ENCODE results near the gene NHERF1. TPM values are rescaled to one million over a fixed set of nuclear protein-coding genes. Genes with fewer than 3 reads are reported as not detected.

Gene NHERF1
- total RNA-seq, 1 donor from 2014 or later = 18.4 TPM

- no peak for DNase-seq (ENCODE audit: extremely low read depth, low read depth, low spot score)
Measured at GRCh38 chr17:74767111-74767516, 18.7 kb downstream of the NHERF1 start.

- DNase-seq (ENCODE audit: extremely low read depth, low read depth, low spot score) = no peak
Measured at GRCh38 chr17:74768069-74768762, 19.8 kb downstream of the NHERF1 start.

- no peak for DNase-seq (ENCODE audit: extremely low read depth, low read depth, low spot score)
Measured at GRCh38 chr17:74768763-74769114, 20.3 kb downstream of the NHERF1 start.

GRCh38 chr17:74769266-74769855, 20.9 kb downstream of the NHERF1 start:
- no peak for DNase-seq (ENCODE audit: extremely low read depth, low read depth, low spot score)

DNA sequence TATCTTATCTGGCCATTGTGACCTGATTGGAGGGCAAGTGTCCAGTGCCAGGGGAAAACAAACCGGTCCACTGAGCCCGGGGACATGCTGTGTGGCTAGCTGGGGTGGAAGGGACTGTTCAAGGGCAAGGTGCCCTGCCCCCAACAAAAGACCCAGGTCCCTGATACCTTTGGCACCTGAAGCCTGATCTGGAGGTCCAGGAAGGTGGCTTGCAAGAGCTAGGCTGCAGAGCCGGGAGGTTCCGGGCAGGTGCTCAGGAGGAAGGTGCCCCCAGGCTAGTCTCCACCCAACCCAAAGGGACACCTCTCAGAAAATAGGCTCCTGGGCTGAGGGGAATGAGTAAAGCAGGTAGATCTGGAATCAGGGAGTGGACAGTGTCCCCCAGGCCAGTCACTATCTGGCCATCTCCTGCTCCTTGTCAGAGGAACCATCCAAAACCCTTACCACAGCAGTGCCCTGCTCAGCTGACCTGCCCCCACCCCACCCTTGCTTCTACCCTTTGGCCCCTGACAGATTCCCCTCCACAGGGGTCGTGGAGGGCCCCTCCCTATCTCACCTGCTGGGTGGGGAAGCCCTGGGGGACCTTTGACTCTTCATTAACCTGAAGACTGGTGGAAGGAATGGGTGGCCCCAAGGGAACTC, 21.5 kb downstream of the NHERF1 start:
- no peak for DNase-seq (ENCODE audit: extremely low read depth, low read depth, low spot score)

- no peak for DNase-seq (ENCODE audit: extremely low read depth, low read depth, low spot score)
Measured at GRCh38 chr17:74770498-74771318, 22.3 kb downstream of the NHERF1 start.

GRCh38 chr17:74771319-74771914, 23.0 kb downstream of the NHERF1 start:
- no peak for DNase-seq (ENCODE audit: extremely low read depth, low read depth, low spot score)

- DNase-seq (ENCODE audit: extremely low read depth, low read depth, low spot score) = no peak
Measured at GRCh38 chr17:74772053-74772452, 23.6 kb downstream of the NHERF1 start.

- no peak for DNase-seq (ENCODE audit: extremely low read depth, low read depth, low spot score)
Measured at GRCh38 chr17:74773414-74773813, 25.0 kb downstream of the NHERF1 start.

DNA sequence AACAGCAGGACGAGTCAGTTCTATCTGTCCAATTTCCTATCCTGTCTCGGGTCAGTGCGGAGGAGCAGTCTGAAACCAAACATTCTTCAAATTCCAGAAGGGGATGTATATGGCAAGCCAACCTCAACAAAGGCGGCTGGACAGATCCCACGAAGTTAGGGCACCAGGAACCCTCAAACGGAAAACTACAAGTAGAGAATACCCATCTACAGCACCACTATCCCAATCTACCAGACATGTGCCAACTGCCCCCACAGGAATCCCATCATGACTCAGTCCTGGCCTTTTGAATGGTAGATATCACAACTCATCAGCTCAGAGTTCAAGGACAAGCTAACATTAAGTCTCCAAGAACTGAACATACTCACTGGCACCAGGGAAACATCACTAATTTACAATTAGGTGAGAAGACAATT, 25.5 kb downstream of the NHERF1 start:
- no peak for DNase-seq (ENCODE audit: extremely low read depth, low read depth, low spot score)

DNA sequence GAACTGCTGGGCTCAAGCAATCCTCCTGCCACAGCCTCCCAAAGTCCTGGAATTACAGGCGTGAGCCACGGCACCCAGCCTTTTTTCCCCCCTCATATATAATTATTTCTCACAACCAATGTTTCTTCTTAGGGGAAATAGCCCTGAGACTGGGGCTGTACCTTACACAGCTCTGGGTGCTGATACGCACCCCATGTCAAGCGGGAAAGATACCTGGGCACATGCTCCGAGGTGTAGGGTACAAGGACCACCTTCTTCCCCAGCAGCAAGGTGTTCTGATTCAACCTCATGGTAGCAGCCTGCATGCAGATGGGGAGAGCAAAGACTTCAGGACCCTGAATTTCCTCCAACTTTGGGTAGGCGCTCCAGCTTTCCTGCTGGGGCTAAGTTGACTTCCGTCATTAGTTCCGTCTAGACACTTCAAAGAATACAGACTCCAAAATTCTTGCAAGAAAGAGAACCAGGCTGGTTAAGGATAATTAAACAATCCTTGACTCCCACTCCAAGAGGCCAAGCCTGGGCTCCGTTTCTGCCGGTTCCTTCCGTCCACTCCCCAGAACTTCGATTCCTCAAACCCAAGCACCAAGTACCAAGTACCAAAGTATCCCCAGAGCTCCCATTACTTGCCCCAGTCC, 27.1 kb downstream of the NHERF1 start:
- DNase-seq (ENCODE audit: extremely low read depth, low read depth, low spot score) = no peak

DNA sequence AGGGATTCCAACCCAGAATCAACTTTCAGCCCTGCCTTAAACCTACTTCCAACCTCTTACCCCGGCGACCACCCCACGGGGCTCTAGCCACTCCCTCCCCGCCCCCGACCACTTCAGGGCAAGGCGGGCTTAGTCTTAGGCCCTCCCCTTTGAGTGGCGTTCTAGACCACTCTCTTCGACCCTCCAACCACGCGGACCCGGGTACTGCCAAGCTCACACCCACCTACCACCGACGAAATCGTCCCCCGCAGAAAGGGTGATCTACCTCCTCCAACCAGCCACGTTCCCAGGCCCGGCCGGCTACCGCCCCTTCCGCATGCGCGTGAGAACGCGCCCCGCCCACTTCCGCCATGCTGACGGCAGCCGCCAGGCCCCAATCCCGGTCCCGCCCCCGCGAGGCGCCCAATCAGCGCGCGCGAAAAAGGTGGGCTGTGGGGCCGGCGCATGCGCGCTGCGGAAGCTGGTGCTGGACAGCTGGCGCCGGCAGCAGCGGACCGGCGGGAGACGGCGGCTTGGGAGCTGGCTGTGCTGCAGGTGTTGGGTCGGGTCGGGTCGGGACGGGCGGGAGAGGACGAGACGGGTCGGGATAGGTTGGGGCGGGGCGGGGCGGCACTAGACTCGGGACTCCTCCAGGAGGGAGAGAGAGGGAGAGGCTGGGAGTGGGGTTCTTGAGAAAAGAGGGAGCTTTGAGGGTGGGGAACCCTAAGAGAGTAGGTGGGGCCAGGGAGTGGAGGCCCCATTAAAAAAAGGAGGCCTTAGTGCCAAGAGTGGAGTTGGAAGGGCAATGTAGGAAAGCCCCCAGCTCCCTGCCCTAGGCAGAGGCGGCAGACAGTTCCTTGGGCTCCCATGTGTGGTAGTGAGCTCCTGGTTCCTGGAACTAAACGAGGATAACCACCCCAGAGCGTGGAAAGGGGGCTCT, 27.9 kb downstream of the NHERF1 start, which contains the start of gene NAT9:
NAT9 (minus strand) TSS at position 302 of the 919 bp plus-strand sequence. CDS start 647 bp downstream, outside the sequence.
- no peak for DNase-seq (ENCODE audit: extremely low read depth, low read depth, low spot score)

DNA sequence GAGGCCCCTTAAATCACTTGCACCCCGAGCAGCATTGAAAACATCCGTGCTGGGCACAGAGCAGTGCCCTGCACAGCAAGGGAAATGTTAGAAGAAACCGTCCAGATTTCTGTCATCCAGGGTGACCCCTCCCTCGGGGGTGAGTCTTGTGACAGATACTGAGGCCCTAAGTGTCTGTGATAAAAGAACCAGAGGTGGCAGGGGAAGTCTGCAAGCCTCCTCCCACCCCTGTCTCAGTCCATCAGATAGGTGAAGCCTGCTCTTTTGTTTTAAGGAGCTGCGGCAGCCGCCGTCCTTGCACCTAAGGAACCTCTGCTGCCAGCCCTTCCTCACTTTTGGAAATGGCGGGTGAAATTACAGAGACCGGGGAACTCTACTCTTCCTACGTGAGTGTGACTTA, 28.6 kb downstream of the NHERF1 start:
- DNase-seq (ENCODE audit: extremely low read depth, low read depth, low spot score) = no peak

DNA sequence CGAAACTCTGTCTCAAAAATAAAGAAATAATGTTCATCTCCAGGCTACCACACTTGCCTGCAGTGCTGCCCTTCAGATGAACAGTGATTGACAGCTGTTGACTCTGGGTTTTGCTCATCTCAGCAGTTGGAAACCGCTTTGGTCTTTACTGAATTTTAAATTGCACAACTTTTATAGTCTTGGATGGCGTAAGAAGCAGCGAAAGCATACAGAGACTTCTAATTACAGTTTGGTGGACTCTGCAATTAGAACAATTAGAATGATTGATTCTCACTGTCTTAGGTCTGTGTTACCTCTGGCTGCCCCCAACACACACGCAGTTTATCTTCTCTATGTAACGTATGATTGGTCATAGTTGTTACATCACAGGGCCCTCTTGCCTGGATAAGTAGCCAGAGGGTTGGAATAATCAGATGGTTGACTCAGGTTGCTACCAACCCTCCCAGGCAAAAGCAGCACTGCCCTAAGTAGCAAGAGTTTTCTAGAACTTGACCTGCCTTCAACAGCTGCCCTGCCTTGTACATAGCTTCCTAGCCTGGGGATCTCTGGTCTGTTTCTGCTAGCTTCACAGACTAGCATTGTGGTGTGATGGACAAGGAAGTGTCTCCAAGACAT, 29.6 kb downstream of the NHERF1 start:
- DNase-seq (ENCODE audit: extremely low read depth, low read depth, low spot score) = no peak

GRCh38 chr17:74778960-74779359, 30.5 kb downstream of the NHERF1 start:
- DNase-seq (ENCODE audit: extremely low read depth, low read depth, low spot score) = no peak

- no peak for DNase-seq (ENCODE audit: extremely low read depth, low read depth, low spot score)
Measured at GRCh38 chr17:74779501-74779900, 31.1 kb downstream of the NHERF1 start.

DNA sequence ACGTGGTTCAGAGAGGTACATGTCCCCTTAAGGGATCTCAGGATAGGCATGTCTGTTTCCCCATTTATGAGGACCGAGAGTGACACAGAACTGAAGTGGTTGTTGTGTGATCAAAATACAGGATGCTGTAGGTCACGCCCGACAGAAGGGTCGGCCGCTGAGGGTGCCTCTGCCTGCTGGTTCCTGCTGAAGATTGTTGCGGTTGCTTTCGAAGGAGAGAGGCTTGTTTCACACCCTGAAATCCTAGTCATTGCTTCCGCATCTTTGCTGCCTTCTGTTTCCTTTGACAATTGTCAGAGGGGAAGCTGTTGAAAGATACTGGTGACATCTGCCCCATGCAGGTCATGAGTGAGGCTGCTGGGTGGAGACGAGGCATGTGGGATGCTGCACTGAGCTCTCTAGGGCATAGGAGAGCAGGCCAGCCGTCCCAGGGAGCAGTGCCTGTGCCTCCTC, 31.5 kb downstream of the NHERF1 start:
- DNase-seq (ENCODE audit: extremely low read depth, low read depth, low spot score) = no peak

DNA sequence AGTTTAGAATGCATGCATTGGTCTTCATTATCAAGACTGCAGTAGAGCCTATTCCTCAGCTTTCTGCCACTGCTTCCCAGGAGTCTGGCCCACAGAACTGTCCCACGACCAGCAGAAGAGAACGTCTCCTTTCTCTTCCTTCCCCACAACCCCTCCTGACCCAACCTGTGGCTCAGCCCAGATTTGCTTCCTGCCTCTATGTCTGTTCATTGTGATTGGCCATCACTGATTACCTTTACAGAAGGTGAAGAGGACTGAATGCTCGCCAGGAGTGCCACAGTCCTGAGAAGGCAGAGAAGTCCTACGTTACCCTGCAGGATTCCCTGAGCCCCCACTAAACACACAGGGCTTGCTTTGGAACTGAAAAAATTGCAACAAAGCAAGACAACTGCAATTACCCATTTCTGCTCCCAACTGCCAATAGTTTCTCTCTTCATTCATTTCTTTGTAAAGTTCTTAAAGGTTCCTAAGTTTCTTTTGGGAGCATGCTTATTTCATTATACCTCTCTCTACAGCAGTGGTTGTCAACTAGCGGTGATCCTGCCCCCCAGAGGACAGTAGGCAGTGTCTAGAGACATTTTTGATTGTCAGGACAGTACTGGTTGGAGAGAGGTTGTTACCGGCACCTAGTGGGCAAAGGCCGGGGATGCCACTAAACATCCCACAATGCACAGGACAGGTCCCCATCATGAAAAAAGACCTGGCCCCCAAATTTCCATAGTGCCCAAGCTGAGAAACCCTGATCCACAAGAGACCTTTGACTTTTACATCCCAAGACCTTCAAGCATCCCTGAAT, 32.2 kb downstream of the NHERF1 start:
- DNase-seq (ENCODE audit: extremely low read depth, low read depth, low spot score) = no peak

All from glomerular endothelial cell (primary cell).